Muscle layer of colon (tissue), 2 donors: ENCODE data around the gene MMS19.
"Not testable (repeated sequence)": the region's sequence is repeated elsewhere in the genome, so short reads cannot be mapped to it uniquely, and the experiment has no call there.

Experiments used
- H3K27ac ChIP-seq: one replicate; pipeline ENCODE4 v1.7.0; 2013; ENCODE audit warnings: low read depth, mild to moderate bottlenecking, low read length, moderate library complexity
- H3K27me3 ChIP-seq, 2 donors: one replicate each; pipeline ENCODE4 v1.7.0; 2013; ENCODE audit warnings: low read length in 2 of 2, mild to moderate bottlenecking in 2 of 2; ENCODE audit not compliant: insufficient read depth in 2 of 2, control insufficient read depth in 1 of 2
- H3K36me3 ChIP-seq: one replicate; pipeline ENCODE4 v1.7.0; 2013; ENCODE audit warnings: mild to moderate bottlenecking, low read length; ENCODE audit not compliant: insufficient read depth
- H3K4me1 ChIP-seq: one replicate; pipeline ENCODE4 v1.7.0; 2013; ENCODE audit warnings: mild to moderate bottlenecking, low read length; ENCODE audit not compliant: insufficient read depth
- H3K4me3 ChIP-seq, 2 donors: one replicate each; pipeline ENCODE4 v1.7.0; 2013; ENCODE audit warnings: low read length in 2 of 2, low read depth in 1 of 2, mild to moderate bottlenecking in 1 of 2, moderate library complexity in 1 of 2
- H3K9ac ChIP-seq: one replicate; pipeline ENCODE4 v1.7.0; 2013; ENCODE audit warnings: low read length
- H3K9me3 ChIP-seq: one replicate; pipeline ENCODE4 v1.7.0; 2013; ENCODE audit warnings: mild to moderate bottlenecking, low read length
- donor health status: abdominal sarcoma.
- donor health status: Adenocarcinoma of cecum.

MMS19 gene

DNA sequence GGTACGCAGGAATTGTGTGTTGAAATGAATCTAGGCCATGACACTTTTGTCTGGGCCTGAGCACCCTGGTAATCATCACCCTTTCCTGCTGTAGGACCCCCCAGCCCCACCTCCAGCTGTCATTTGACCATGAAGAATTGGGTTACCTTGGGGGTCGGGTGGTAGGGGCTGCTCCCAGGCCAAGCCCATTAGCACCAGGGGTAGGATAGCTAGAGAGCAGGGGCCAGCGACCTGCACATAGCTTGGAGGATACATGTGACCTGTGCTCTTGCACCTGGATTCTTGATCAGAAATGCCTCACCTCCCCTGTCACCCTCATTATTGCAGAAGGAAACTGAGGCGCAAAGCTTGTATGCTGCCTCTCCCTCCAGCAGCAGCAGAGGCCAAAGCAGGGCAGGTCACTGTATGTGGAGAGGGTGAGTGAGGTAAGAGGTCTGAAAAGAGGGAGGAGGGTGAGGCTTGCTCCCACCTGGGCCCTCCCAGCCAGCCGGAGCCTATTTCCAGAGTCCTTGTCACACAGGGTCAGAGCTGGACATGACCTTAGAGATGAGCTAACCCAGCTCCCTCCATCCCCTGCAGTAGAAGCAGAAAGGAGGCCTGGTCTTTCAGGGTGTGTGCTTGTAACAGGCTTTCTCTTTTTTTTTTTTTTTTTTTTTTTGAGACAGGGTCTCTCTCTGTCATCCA is 39.1 kb upstream of the MMS19 start:
- Histone ChIP-seq H3K9ac (no peak overlapping the region), H3K36me3 (no peaks in the 10 kb centered on the region), H3K27me3 (no peaks in the 10 kb centered on the region), H3K9me3 (no peaks in the 10 kb centered on the region), H3K4me3 (no peak overlapping the region), H3K4me1 (peaks cover 19% of the 10 kb centered on the region), H3K27ac (no peak overlapping the region)

DNA sequence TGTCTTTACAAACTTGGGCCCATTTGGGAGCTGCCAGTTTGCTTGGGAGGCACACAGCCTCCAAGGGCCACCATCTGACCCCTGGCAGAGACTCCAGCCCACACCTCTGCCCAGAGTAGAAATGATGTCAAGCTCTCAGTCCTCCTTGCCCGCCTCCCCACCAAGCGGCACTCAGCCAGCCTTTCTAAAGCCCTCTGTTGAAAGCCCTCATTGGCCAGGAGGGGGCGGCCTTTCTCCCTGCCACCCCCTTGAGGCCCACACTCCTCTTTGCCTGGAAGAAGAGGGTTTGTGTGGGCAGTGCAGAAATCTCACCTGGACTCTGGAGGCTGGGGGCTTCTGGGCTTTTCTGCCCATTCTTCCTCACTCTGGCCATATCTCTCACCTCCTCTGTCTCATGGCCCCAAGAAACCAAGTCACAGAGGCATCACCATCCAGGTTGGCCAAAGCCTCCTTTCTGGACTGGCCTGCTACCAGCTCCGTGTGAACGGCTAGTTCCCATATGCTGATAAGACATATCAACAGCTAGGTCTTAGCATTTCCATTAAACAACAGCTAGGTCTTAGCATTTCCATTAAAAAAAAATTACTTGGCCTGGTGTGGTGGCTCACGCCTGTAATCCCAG is 36.6 kb upstream of the MMS19 start:
- peaks cover 3% of the 10 kb centered on the region for H3K4me1 ChIP-seq
- no peaks in the 10 kb centered on the region for H3K27me3 ChIP-seq
- no peaks in the 10 kb centered on the region for H3K9me3 ChIP-seq
- no peak overlapping the region for H3K4me3 ChIP-seq
- H3K36me3 ChIP-seq = no peaks in the 10 kb centered on the region
- no peak overlapping the region for H3K27ac ChIP-seq
- no peak overlapping the region for H3K9ac ChIP-seq

DNA sequence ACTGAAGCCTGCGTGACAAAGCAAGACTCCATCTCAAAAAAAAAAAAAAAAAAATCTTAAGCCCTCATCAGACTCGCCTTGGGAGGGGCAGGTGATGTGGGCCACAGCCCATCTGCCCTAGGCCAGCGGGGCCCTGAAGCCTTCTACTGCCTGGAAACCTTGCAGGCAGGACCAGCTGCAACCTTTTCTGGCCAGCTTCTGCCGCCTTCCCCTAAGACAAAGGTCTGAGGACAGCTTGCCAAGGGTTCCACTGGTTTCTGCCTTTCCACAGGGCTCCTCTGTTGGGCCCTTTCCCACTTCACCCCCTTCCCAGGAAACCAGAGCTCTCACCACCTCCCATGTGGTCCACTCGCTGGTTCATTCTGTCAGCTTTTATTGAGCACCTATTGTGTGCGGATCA is 35.7 kb upstream of the MMS19 start:
- Histone ChIP-seq H3K36me3 (no peaks in the 10 kb centered on the region), H3K9me3 (no peaks in the 10 kb centered on the region), H3K4me3 (no peak overlapping the region), H3K27me3 (no peaks in the 10 kb centered on the region), H3K4me1 (no peaks in the 10 kb centered on the region), H3K27ac (no peak overlapping the region), H3K9ac (no peak overlapping the region)

DNA sequence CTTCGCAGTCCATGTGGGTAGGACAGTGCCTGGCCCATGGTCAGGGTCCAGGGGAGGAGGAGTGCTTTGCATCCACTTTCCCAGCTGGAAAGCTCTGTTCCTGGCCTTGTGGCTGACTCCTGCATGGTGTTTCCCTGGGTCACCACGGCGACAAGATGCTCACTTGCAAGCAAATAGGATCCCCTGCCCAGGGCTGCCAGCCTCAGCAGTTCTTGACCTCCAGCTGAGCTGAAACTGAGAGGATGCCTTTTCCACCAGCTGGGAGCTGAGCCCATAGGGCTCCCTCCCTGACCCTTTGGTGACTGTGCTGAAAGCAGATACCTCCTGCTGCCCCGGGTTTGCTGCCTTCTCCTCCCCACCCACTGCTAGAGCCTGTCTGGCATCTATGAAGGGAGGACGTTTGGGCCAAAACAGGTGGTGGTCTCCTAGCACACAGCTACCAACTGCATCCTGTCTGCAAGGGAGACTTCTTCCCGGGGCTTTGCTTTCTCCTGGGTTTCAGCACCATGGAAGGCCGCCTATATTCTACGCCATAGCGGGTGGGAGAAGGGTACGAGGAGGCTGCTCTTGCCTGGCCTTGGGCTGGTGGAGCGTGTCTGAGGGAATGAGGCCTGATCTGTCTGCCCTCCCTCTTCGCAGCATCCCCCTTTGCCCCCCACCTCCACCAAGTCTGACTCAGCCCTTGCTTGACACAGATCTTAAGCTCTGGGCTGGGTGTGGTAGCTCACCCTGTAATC is 34.9 kb upstream of the MMS19 start:
- H3K9ac ChIP-seq = no peak overlapping the region
- no peaks in the 10 kb centered on the region for H3K9me3 ChIP-seq
- no peak overlapping the region for H3K27ac ChIP-seq
- no peak overlapping the region for H3K4me3 ChIP-seq
- no peaks in the 10 kb centered on the region for H3K4me1 ChIP-seq
- no peaks in the 10 kb centered on the region for H3K36me3 ChIP-seq
- H3K27me3 ChIP-seq = no peaks in the 10 kb centered on the region

DNA sequence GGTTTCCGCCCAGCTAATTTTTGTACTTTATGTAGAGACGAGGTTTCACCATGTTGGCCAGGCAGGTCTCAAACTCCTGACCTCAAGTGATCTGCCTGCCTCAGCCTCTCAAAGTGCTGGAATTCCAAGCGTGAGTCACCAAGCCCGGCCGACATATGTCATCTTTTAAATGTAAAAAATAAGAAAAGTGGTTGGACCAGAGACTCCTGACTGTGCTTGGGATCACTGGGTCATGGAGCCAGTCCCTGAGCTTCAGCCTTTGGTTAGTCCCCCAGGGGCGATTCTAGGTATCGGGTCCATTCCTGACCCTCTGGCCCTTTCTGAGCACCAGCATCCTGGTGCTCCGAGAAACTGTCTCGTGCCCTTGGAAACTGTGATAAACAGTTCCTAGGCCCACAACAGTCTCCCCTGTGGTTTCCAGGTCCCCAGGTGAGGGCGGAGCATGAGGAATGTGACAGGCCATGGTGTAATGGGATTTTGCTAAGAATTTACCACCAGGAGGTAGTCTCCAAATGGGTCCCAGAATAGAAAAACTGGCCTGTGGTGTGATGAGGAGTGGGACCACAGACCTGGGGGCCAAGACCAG is 33.3 kb upstream of the MMS19 start:
- H3K9ac ChIP-seq = no peak overlapping the region
- no peaks in the 10 kb centered on the region for H3K36me3 ChIP-seq
- H3K4me1 ChIP-seq = no peaks in the 10 kb centered on the region
- H3K27ac ChIP-seq = no peak overlapping the region
- no peaks in the 10 kb centered on the region for H3K27me3 ChIP-seq
- H3K4me3 ChIP-seq = no peak overlapping the region
- no peaks in the 10 kb centered on the region for H3K9me3 ChIP-seq

DNA sequence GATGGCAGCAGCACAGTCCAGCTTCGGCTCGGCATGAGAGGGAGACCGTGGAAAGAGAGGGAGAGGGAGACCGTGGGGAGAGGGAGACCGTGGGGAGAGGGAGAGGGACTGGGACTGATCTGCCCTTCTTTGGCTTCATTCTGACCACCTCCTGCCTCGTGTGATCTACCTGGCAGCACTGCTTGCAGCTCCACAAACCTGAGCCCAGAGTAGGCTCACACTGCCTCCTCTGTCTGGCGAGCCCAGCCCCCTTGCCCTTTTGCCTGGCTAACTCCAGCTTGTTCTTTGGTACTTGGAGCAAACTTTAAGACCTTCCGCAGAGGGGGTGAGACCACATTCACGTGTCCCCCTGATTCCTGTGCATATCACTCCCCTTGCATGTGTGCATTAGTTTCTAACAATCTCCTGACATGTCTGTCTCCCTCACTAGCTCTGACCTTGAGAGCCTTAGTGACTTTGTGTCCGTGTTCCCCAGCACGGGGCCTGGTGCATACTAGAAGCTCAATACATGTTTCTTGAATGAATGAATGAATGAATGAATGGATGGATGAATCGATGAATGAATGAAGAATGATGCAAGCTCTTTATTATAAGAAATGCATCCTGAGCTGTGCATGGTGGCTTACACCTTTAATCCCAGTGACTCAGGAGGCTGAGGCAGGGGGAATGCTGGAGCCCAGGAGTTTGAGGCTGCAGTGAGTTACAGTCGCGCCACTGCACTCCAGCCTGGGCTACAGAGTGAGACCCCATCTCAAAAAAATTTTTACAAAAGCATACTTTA is 31.7 kb upstream of the MMS19 start:
- Histone ChIP-seq H3K4me1 (no peaks in the 10 kb centered on the region), H3K27ac (no peak overlapping the region)

DNA sequence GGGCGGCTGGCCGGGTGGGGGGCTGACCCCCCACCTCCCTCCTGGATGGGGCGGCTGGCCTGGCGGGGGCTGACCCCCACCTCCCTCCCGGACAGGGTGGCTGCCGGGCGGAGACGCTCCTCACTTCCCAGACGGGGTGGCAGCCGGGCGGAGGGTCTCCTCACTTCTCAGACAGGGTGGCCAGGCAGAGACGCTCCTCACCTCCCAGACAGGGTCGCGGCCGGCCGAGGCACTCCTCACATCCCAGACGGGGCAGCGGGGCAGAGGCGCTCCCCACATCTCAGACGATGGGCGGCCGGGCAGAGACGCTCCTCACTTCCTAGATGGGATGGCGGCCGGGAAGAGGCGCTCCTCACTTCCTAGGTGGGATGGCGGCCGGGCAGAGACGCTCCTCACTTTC is 30.7 kb upstream of the MMS19 start:
- H3K9me3 ChIP-seq, H3K36me3 ChIP-seq, H3K27ac ChIP-seq, H3K4me1 ChIP-seq, H3K27me3 ChIP-seq, H3K9ac ChIP-seq, H3K4me3 ChIP-seq: not testable (repeated sequence)

More for the DNA sequence above, 31.7 kb upstream of the MMS19 start:
- Histone ChIP-seq H3K27me3 (no peaks in the 10 kb centered on the region), H3K9ac (no peak overlapping the region), H3K9me3 (no peaks in the 10 kb centered on the region), H3K36me3 (no peaks in the 10 kb centered on the region), H3K4me3 (no peak overlapping the region)

DNA sequence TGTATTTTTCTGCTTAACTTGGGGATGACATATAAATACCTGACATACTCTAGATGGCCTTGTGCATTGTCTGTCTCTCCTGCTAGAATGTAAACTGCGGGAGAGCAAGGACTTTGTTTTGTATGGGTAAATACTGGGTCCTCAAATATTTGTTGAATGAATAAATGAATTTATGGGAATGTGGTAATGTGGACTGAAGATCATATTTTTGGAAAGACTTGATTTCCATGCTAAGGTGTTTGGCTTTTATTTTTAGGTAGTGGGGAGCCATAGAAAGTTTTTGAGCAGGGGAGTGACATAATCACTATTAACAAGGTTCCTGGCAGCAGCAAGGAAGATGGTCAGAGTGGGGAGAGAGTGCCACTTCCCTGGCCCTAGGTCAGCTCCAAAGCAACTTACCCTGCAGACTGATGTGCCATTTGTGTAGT is 27.5 kb upstream of the MMS19 start:
- no peak overlapping the region for H3K27ac ChIP-seq
- no peaks in the 10 kb centered on the region for H3K27me3 ChIP-seq
- H3K4me1 ChIP-seq = no peaks in the 10 kb centered on the region
- H3K36me3 ChIP-seq = no peaks in the 10 kb centered on the region
- no peaks in the 10 kb centered on the region for H3K9me3 ChIP-seq
- no peak overlapping the region for H3K4me3 ChIP-seq
- H3K9ac ChIP-seq = no peak overlapping the region

DNA sequence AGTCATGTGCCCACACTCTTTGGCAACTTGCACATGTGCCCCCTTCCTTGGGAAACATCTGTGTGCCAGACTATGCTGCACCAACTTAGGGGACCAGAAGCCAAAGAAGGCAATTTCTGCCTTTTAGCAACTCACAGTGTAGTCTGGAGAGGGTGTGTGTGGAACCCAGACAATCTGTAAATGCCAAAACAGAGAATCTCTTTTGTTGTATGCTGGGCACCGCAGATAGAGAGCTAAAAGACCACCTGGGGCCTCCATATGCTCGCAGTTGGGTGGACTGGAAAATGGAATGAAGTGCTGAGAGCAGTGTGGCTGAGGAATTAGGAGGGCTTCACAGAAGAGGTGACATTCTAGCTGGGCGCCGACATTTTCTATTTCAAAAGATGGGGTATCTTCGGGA is 26.9 kb upstream of the MMS19 start:
- no peaks in the 10 kb centered on the region for H3K36me3 ChIP-seq
- H3K27ac ChIP-seq = no peak overlapping the region
- no peaks in the 10 kb centered on the region for H3K9me3 ChIP-seq
- H3K4me3 ChIP-seq = no peak overlapping the region
- no peaks in the 10 kb centered on the region for H3K4me1 ChIP-seq
- no peaks in the 10 kb centered on the region for H3K27me3 ChIP-seq
- H3K9ac ChIP-seq = no peak overlapping the region

DNA sequence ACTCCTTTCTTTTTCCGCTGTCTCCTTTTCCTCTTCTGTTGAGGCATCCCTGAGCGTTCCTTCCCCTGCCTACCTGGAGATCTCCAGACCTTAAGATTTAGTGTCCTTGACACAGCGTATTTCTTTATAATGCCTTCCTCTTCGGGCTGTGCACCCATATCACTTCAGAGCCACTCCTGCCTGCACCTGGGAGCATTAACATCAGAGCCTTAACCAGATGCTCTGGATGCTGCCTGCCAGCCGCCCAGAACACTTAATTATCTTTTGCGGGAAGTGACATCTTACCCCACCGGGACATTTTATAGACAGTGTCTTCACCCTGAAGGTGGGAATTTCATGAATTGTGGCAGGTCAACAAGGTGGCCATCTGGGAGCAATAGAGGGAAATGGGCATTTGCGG is 24.7 kb upstream of the MMS19 start:
- H3K36me3 ChIP-seq = no peaks in the 10 kb centered on the region
- no peak overlapping the region for H3K27ac ChIP-seq
- no peaks in the 10 kb centered on the region for H3K9me3 ChIP-seq
- no peak overlapping the region for H3K9ac ChIP-seq
- H3K27me3 ChIP-seq = no peaks in the 10 kb centered on the region
- H3K4me1 ChIP-seq = peaks cover 1% of the 10 kb centered on the region
- no peak overlapping the region for H3K4me3 ChIP-seq

DNA sequence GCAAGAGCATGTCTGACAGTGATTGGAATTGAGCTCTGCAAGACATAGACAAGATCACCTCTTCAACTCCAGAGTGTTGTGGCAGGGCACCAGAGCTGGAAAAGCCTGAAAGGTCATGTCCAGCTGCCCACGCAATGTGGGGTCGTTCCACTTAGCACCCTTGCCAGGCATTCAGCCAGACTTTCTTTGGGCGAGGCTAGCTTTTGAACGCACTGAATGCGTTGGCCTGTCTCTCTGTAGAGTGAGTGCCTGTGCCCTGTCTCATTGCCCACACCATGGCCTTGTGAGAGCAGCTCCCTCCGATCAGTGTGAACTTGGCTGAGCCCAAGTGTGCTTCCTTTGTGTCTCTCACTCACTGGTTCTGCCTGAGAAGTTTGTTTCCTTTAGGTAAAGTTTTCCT is 23.8 kb upstream of the MMS19 start:
- Histone ChIP-seq H3K4me1 (peaks cover 7% of the 10 kb centered on the region), H3K27ac (no peak overlapping the region), H3K36me3 (no peaks in the 10 kb centered on the region), H3K4me3 (no peak overlapping the region), H3K9ac (no peak overlapping the region), H3K27me3 (no peaks in the 10 kb centered on the region), H3K9me3 (no peaks in the 10 kb centered on the region)
